ENCODE data around the gene TSPO2.

DNA sequence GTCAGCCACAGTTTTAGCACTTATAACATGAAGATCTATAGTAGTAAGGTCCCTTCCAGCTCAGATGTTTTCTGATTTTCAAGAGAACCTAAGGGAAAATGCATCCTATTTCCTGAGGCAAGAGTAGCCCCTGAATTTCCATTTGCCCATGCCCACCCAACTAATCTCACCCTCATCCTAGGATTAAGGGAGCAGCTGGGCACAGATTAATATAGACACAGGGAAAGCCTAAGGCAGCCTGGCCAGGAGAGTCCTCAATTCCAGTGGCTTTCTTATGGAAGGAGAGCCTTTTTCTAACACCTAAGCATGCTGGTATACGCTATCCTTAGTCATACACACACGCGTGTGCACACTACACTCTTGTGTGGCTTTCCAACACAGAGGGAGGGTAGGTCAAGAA, 12.2 kb downstream of the TSPO2 start:
- TF ChIP-seq YY1 (IDR thresholded peaks at IDR 0.05; ENCODE audit: insufficient read depth, insufficient read length) (no peak), ZNF274 (IDR thresholded peaks at IDR 0.05; ENCODE audit: low read depth, low read length) (no peak)

Measured in NT2/D1 (cell line).